Superior temporal gyrus (tissue), 1 donor: ENCODE data around the gene KCNJ12.

Experiments used
- DNase-seq: peaks from one replicate; pipeline ENCODE4 v3.0.0-alpha.2; 2016; ENCODE audit errors: extremely low spot score

Gene KCNJ12

GRCh38 chr17:21365016-21365415 lies 11.1 kb upstream of the KCNJ12 start:
- no peak for DNase-seq

DNA sequence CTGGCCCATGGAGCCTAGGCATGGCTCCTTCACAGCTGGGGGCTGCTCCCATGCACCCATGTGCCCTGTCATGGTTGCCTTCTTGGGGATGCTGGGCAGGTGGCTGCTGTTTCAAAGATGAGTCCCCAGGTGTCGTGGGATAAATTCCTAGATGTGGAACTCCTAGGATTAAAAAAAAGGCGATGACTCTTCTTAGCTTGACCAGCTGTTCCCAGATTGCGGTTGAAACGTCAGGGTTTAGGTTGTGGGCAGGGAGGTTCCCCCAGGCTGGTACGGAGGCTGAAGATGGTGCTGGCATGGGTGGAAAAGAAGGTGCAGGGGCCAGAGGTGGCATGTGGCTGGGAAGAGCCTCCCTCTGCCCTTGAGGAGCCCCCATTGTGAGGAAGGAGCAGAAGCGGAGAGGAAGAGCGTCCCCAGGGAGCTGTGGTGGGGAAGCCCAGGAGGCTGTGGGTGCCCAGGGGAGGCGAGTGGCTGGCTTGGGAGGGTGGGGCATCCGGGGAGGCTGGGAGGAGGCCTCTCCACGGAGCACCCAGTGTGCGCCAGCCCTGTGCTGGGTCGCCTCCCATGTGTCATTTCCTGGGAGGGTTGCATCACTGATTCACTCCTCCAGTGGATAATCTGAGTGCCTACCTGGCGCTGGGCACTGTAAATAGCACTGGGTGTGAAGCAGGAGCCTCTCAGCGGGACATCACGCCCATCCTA lies 7.5 kb upstream of the KCNJ12 start:
- DNase-seq = no peak

GRCh38 chr17:21369395-21369794 lies 6.8 kb upstream of the KCNJ12 start:
- DNase-seq = no peak

GRCh38 chr17:21370430-21370829 lies 5.7 kb upstream of the KCNJ12 start:
- no peak for DNase-seq

DNA sequence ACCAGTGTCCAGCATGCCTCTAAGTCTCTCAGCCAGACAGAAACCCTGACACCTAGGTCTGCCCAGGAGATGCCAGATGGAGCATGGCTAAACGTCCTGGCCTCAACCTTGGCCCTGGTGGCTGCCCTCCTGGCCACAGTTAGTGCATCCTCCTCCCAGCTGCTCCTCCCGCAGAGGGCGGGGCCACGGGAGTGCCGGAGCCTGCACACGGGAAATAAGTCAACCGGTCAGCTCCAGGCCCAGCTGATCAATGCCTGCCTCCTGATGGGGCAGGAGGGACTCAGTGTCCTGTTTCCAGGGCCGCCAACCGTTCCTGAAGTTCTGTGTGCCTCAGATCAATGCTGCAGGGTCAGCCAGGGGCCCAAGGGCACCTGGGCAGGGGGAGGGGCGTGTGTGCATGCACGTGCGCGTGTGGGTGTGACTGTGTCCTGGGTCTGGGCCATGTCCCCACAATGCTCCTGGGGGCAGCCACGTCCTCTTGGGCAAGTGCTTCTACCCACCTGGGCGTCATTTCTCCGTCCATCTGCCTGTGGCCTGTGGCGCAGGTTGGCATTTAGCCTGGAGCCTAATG lies 4.6 kb upstream of the KCNJ12 start:
- DNase-seq = no peak

GRCh38 chr17:21372256-21372954 lies 3.8 kb upstream of the KCNJ12 start:
- no peak for DNase-seq

- no peak for DNase-seq
Observed at GRCh38 chr17:21373036-21373435, 3.1 kb upstream of the KCNJ12 start.

- DNase-seq = no peak
Observed at GRCh38 chr17:21373696-21374440, 2.3 kb upstream of the KCNJ12 start.

GRCh38 chr17:21374441-21375161 lies 1.6 kb upstream of the KCNJ12 start:
- no peak for DNase-seq

DNA sequence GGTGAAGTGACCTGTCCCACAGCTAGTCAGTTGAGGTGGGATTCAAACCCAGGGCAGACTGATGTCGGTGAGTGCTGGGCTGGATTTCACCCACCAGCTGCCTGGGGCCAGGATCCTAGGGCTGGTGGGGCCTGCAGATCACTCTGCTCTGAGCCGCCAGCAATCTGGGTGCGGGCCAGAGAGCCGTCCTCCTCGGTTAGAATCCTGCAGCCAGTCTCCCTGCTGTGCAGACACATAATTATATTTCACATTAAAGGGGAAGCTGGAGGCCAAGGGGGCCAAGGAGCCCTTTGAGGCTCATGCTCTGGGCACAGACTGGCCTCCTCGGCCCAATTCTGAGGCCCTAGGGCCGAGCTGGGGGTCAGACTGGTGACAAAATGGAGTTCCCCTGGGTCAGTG lies 996 bp upstream of the KCNJ12 start:
- DNase-seq = no peak

DNA sequence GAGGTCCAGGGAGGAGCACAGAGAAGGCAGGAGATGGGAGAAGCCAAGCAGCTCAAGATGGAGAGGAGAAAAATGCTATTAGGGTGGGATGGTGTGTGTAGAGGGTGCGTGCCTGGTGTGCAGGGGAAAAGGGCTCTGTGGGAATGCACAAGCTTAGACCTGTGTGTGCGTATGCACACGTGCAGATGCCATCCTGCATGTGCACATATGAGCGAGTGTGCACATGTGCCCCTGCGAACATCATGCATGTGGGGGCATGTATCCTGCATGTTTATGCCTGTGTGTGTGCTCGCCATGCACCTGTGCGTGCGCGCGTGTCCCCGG lies 438 bp upstream of the KCNJ12 start:
- no peak for DNase-seq

GRCh38 chr17:21376759-21377690 lies 868 bp downstream of the KCNJ12 start:
- peak; percentile 12 for DNase-seq

DNA sequence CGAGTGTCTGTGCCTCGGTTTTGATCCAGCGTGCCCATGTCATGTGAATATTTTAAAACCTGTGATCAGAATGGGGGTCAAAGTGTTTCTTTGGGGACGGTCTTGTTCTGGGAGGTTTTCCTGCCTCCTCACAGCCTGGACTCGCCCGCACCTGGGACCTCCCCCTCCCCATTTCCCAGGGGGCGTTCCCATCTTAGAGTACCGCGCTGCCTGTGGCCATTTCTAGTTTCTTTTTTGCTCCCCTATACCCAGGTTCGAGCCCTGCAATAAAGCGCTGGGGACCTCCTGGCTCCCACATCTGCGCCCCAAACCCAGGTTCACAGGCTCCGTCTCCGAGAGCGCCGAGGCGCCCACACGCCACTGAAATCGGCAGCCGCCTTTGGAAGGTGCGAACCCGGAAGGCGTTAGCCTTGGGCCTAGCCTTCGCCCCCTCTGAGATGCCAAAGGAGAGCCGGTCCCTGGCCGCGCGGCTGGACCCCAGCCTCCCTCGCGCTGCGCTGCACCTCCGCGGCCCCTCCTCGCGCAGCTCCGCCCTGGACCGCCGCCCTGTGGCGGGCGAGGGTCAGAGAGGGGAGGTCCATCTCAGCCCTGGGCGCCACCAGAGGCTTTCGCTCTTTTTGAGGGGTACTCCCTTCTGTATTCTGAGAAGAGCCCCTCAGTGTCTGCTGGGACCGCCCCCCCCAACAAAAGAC lies 1.7 kb downstream of the KCNJ12 start:
- no peak for DNase-seq

- no peak for DNase-seq
Observed at GRCh38 chr17:21378553-21378952, 2.4 kb downstream of the KCNJ12 start.

GRCh38 chr17:21379080-21379711 lies 3.0 kb downstream of the KCNJ12 start:
- no peak for DNase-seq

- DNase-seq = no peak
Observed at GRCh38 chr17:21380659-21381058, 4.5 kb downstream of the KCNJ12 start.

- DNase-seq = no peak
Observed at GRCh38 chr17:21381076-21381706, 5.0 kb downstream of the KCNJ12 start.

GRCh38 chr17:21382560-21383495 lies 6.7 kb downstream of the KCNJ12 start:
- DNase-seq = no peak
